Neural progenitor cell (in vitro differentiated cells): Measurements from ENCODE around the gene PTPRN2. TPM values are rescaled to one million over a fixed set of nuclear protein-coding genes. Genes with fewer than 3 reads are reported as not detected.

Source experiments
- DNase-seq: peaks from one replicate; pipeline ENCODE4 v3.0.0-alpha.2; 2016; ENCODE audit warnings: low spot score
- H2AFZ ChIP-seq: fragments of 200-600 bp; sonication (generic); replicated peaks from 2 replicates; pipeline ENCODE4 v1.6.1; 2016; ENCODE audit warnings: antibody characterized with exemption
- H3F3A ChIP-seq: fragments of 200-600 bp; sonication (generic); 2 replicates; pipeline ENCODE4 v1.6.1; 2016; ENCODE audit warnings: antibody characterized with exemption, low read depth
- H3K27ac ChIP-seq: fragments of 200-600 bp; sonication (generic); 2 replicates; pipeline ENCODE4 v1.5.1; 2016; ENCODE audit warnings: mild to moderate bottlenecking
- H3K27me3 ChIP-seq: fragments of 200-600 bp; sonication (generic); 2 replicates; pipeline ENCODE4 v1.6.1; 2016; ENCODE audit warnings: mild to moderate bottlenecking, moderate library complexity
- H3K36me3 ChIP-seq: fragments of 200-600 bp; sonication (generic); 2 replicates; pipeline ENCODE4 v1.5.1; 2016
- H3K4me1 ChIP-seq: fragments of 200-600 bp; sonication (generic); 2 replicates; pipeline ENCODE4 v1.6.1; 2016; ENCODE audit warnings: mixed run types
- H3K4me2 ChIP-seq: fragments of 200-600 bp; sonication (generic); 2 replicates; pipeline ENCODE4 v1.6.1; 2016
- H3K4me3 ChIP-seq: fragments of 200-600 bp; sonication (generic); 2 replicates; pipeline ENCODE4 v1.5.1; 2016
- H3K79me2 ChIP-seq: fragments of 200-600 bp; sonication (generic); 2 replicates; pipeline ENCODE4 v1.6.1; 2016; ENCODE audit warnings: low read depth
- H3K9ac ChIP-seq: fragments of 200-600 bp; sonication (generic); 2 replicates; pipeline ENCODE4 v1.6.1; 2016
- H3K9me3 ChIP-seq: fragments of 200-600 bp; sonication (generic); 2 replicates; pipeline ENCODE4 v1.5.1; 2016; ENCODE audit warnings: low read depth
- H4K20me1 ChIP-seq: fragments of 200-600 bp; sonication (generic); 2 replicates; pipeline ENCODE4 v1.6.1; 2016; ENCODE audit warnings: low read depth
- H3K27ac Mint-ChIP-seq: 3 replicates; pipeline ENCODE4 v1.8.0; 2021; ENCODE audit warnings: mixed read lengths
- H3K27me3 Mint-ChIP-seq: 2 replicates; pipeline ENCODE4 v1.8.0; 2022; ENCODE audit warnings: low read depth, mild to moderate bottlenecking, inconsistent platforms, moderate library complexity, mixed read lengths; ENCODE audit not compliant: insufficient read depth
- H3K36me3 Mint-ChIP-seq: 3 replicates; pipeline ENCODE4 v1.8.0; 2021; ENCODE audit warnings: mixed read lengths
- H3K4me1 Mint-ChIP-seq: 3 replicates; pipeline ENCODE4 v1.8.0; 2021; ENCODE audit warnings: mixed read lengths
- H3K4me3 Mint-ChIP-seq: 3 replicates; pipeline ENCODE4 v1.8.0; 2021; ENCODE audit warnings: mild to moderate bottlenecking, moderate library complexity, mixed read lengths
- H3K9me3 Mint-ChIP-seq: 3 replicates; pipeline ENCODE4 v1.8.0; 2020; ENCODE audit warnings: mixed read lengths
- EZH2 ChIP-seq: fragments of 200-600 bp; sonication (generic); IDR thresholded peaks from 2 replicates; pipeline ENCODE4 v1.6.1; 2017; ENCODE audit warnings: antibody characterized with exemption, mild to moderate bottlenecking, moderate library complexity
- total RNA-seq: library from RNA; depleted of rRNA; stranded (reverse); fragments of >200 nt; gene quantifications from 2 replicates; pipeline ENCODE4 v1.2.3, GENCODE V29; 2015; ENCODE audit warnings: low replicate concordance
- TF ChIP-seq, protein P1 (sequence below): fragments of 200-600 bp; sonication (generic); IDR thresholded peaks from 2 replicates; pipeline ENCODE4 v1.5.1; 2017; ENCODE audit warnings: antibody characterized with exemption, mild to moderate bottlenecking

Gene PTPRN2
- total RNA-seq, 1 donor from 2014 or later = 3.0 TPM

DNA sequence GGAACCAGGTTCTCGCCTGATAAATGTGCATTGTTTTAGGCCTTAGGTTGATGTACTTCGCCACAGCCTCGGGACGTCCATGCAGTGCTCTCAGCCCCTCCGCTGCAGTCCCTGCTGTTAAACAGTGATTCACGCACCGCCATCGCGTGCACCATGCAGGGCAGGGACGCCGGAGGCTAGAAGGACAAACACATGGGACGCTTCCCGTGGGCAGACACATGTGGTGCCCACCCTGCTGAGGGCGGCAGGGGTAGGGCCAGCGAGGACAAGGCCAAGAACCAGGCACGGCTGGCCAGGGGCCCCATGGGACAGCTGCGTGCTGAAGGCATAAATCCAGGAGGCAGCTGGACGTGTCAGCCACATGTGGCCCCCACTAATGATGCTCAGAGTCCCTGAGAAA, 394.7 kb downstream of the PTPRN2 start:
- no peak overlapping the region for H3K9ac ChIP-seq
- H3K4me3 ChIP-seq = no peak overlapping the region
- no peaks in the 10 kb centered on the region for H3K79me2 ChIP-seq
- no peaks in the 10 kb centered on the region for H3K27me3 ChIP-seq
- H3K4me2 ChIP-seq = no peak overlapping the region
- H3F3A ChIP-seq = no peaks in the 10 kb centered on the region
- peaks cover 14% of the 10 kb centered on the region for H3K9me3 Mint-ChIP-seq
- H2AFZ ChIP-seq = no peak overlapping the region
- H3K4me3 Mint-ChIP-seq = no peak overlapping the region
- no peak overlapping the region for H3K27ac ChIP-seq
- H3K27me3 Mint-ChIP-seq = peaks cover 5% of the 10 kb centered on the region
- DNase-seq = no peak
- TF ChIP-seq, protein P1, sequence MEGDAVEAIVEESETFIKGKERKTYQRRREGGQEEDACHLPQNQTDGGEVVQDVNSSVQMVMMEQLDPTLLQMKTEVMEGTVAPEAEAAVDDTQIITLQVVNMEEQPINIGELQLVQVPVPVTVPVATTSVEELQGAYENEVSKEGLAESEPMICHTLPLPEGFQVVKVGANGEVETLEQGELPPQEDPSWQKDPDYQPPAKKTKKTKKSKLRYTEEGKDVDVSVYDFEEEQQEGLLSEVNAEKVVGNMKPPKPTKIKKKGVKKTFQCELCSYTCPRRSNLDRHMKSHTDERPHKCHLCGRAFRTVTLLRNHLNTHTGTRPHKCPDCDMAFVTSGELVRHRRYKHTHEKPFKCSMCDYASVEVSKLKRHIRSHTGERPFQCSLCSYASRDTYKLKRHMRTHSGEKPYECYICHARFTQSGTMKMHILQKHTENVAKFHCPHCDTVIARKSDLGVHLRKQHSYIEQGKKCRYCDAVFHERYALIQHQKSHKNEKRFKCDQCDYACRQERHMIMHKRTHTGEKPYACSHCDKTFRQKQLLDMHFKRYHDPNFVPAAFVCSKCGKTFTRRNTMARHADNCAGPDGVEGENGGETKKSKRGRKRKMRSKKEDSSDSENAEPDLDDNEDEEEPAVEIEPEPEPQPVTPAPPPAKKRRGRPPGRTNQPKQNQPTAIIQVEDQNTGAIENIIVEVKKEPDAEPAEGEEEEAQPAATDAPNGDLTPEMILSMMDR = no peak
- H3K36me3 Mint-ChIP-seq = no peaks in the 10 kb centered on the region
- H3K4me1 Mint-ChIP-seq = peaks cover 2% of the 10 kb centered on the region
- H3K9me3 ChIP-seq = no peaks in the 10 kb centered on the region
- no peak overlapping the region for H3K27ac Mint-ChIP-seq
- no peaks in the 10 kb centered on the region for H3K4me1 ChIP-seq
- H3K36me3 ChIP-seq = no peaks in the 10 kb centered on the region
- H4K20me1 ChIP-seq = no peaks in the 10 kb centered on the region

DNA sequence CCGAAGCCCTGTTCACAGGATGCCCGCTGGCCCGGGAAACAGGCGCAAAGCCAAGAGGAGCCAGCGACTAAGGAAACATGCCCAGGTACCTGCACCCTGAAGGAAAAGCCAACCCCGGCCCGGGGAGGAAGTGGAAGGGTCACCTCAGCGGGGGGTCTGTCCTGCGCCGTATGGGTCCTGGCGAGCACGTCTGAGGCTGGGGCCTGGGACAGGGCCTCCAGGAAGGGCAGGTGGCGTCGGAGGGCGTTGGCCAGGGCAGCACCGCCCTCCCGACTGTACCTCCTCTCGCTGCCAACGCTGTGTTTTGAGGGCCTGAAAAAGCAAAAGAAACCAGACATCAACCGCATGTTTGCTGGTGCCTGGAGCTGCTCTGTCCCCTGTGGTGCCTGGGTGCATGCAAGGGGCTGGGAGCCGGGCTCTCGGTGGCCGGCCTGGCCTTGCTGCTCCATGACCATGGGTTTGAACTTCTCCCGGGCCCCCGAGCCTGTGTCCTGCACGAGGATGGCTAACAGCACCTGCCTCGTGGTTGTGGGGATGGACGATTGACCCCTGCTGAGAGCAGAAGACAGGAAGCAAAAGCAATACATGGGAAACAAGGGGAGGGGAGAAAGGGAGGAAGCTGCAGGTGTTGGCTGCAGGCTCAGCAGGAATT, 395.3 kb downstream of the PTPRN2 start:
- H3K27me3 Mint-ChIP-seq = peaks cover 5% of the 10 kb centered on the region
- Histone ChIP-seq H3K4me2 (no peak overlapping the region), H3K36me3 (no peaks in the 10 kb centered on the region), H3K4me1 (no peaks in the 10 kb centered on the region), H3K9me3 (no peaks in the 10 kb centered on the region), H3K79me2 (no peaks in the 10 kb centered on the region), H3F3A (no peaks in the 10 kb centered on the region), H3K27me3 (no peaks in the 10 kb centered on the region), H2AFZ (no peak overlapping the region), H3K4me3 (no peak overlapping the region), H4K20me1 (no peaks in the 10 kb centered on the region), H3K27ac (no peak overlapping the region), H3K9ac (no peak overlapping the region)
- TF ChIP-seq, protein P1 = no peak
- DNase-seq = no peak
- peaks cover 17% of the 10 kb centered on the region for H3K9me3 Mint-ChIP-seq
- peaks cover 7% of the 10 kb centered on the region for H3K4me1 Mint-ChIP-seq
- H3K4me3 Mint-ChIP-seq = no peak overlapping the region
- H3K27ac Mint-ChIP-seq = no peak overlapping the region
- no peaks in the 10 kb centered on the region for H3K36me3 Mint-ChIP-seq

DNA sequence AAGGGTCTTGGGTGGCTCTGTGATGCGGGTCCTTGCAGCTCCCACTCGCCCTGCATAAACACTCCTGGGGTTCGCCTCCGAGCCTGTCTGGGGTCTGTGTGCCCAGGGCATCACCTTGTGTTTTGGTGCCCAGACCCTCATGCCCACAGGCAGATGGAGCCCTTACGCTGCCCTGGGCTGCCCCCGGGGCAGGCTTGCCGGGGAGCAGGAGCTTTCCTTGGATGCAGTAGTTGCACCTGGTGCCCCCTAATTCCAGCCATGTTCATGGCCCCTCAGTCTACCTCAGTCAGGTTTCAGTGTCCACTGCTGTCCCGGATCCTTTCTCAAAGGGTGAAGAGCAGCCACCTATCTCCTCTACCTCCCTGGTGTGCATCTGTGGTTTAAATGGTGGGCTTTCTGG, 396.0 kb downstream of the PTPRN2 start:
- H4K20me1 ChIP-seq = no peaks in the 10 kb centered on the region
- H2AFZ ChIP-seq = no peak overlapping the region
- Mint-ChIP-seq H3K4me1 (peaks cover 9% of the 10 kb centered on the region), H3K36me3 (no peaks in the 10 kb centered on the region), H3K27me3 (peaks cover 5% of the 10 kb centered on the region), H3K27ac (no peak overlapping the region), H3K4me3 (no peak overlapping the region), H3K9me3 (peaks cover 17% of the 10 kb centered on the region)
- H3K9me3 ChIP-seq = no peaks in the 10 kb centered on the region
- no peaks in the 10 kb centered on the region for H3K36me3 ChIP-seq
- H3K27ac ChIP-seq = no peak overlapping the region
- no peaks in the 10 kb centered on the region for H3F3A ChIP-seq
- no peak for TF ChIP-seq EZH2
- TF ChIP-seq, protein P1 = no peak
- H3K4me1 ChIP-seq = no peaks in the 10 kb centered on the region
- no peaks in the 10 kb centered on the region for H3K27me3 ChIP-seq
- no peak overlapping the region for H3K4me2 ChIP-seq
- H3K79me2 ChIP-seq = no peaks in the 10 kb centered on the region
- no peak overlapping the region for H3K9ac ChIP-seq
- no peak overlapping the region for H3K4me3 ChIP-seq
- no peak for DNase-seq
